BLaER1 treated with 17β-estradiol and CSF1 and Interleukin-3, amounts not matched to agents 10 nM and 100 nM (cell line): ENCODE data around the gene ZNF665.
A peak's percentile ranks its signal among the peaks of the same experiment; 100 is the strongest.
"Not testable (repeated sequence)": the region's sequence is repeated elsewhere in the genome, so short reads cannot be mapped to it uniquely, and the experiment has no call there.

Experiments used
- H3K27ac ChIP-seq, 11 experiments: shearing (Covaris generic); formaldehyde crosslinking; 2 replicates each; pipeline ENCODE4 v1.8.1; 2022
- H3K27me3 ChIP-seq, 11 experiments: shearing (Covaris generic); formaldehyde crosslinking; 2 replicates each; pipeline ENCODE4 v1.8.1; 2022
- H3K36me3 ChIP-seq, 11 experiments: shearing (Covaris generic); formaldehyde crosslinking; 2 replicates each; pipeline ENCODE4 v1.8.1; 2022
- H3K4me1 ChIP-seq, 10 experiments: shearing (Covaris generic); formaldehyde crosslinking; 2 replicates each; pipeline ENCODE4 v1.8.1; 2022
- H3K4me2 ChIP-seq, 11 experiments: shearing (Covaris generic); formaldehyde crosslinking; 2 replicates each; pipeline ENCODE4 v1.8.1; 2022
- H3K4me3 ChIP-seq, 10 experiments: shearing (Covaris generic); formaldehyde crosslinking; 2 replicates each; pipeline ENCODE4 v1.8.1; 2022
- H3K9ac ChIP-seq, 11 experiments: shearing (Covaris generic); formaldehyde crosslinking; 2 replicates each; pipeline ENCODE4 v1.8.1; 2022
- H3K9me3 ChIP-seq, 11 experiments: shearing (Covaris generic); formaldehyde crosslinking; replicated peaks in 1 of 11; 2 replicates each; pipeline ENCODE4 v1.8.1; 2022
- H4K20me1 ChIP-seq, 11 experiments: shearing (Covaris generic); formaldehyde crosslinking; 2 replicates each; pipeline ENCODE4 v1.8.1; 2022
- Cebpa-rat ChIP-seq, 11 experiments: shearing (Covaris generic); IDR thresholded peaks; 2 replicates each; pipeline ENCODE4 v1.8.1; 2022

The ZNF665 gene

GRCh38 chr19:53193535-53194222, 521 bp upstream of the ZNF665 start:
- Histone ChIP-seq H3K27ac (no peak overlapping the region; a peak in 1 of 22 replicates), H3K4me2 (peak overlapping the region; percentile 61 to 86 (median 77))

DNA sequence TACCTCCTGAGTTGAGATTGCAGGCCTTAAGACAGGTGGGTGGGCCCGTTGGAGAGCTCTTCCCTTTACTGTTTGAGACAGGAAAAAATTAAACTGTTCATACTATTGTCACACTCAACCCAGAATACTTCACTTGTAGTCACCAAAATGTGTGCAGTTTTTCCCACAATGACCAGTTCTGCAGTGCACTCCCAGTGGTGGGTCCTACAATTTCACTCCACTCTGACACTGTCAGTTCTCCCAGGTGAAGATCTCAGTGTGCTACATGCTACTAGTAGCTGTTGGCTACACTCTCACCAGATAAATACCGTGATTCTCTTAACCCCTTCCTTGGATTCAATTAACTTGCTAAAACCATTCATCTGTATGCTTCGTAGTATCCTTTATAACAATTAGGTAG, 2.9 kb downstream of the ZNF665 start:
- Histone ChIP-seq H3K36me3 (peaks cover 12 to 23% (median 18%) of the 10 kb centered on the region in 11 experiments; a peak in 21 of 22 replicates), H3K4me3 (no peak overlapping the region), H4K20me1 (no peaks in the 10 kb centered on the region), H3K9me3 (peaks cover 14 to 34% (median 19%) of the 10 kb centered on the region in 11 experiments), H3K27me3 (no peaks in the 10 kb centered on the region), H3K4me2 (no peak overlapping the region), H3K4me1 (peaks cover 11 to 19% (median 16%) of the 10 kb centered on the region in 10 experiments; a peak in 19 of 20 replicates), H3K9ac (no peak overlapping the region), H3K27ac (no peak overlapping the region)
- TF ChIP-seq Cebpa-rat (IDR thresholded peaks at IDR 0.05), result no peak

More at GRCh38 chr19:53193535-53194222, 521 bp upstream of the ZNF665 start:
- TF ChIP-seq Cebpa-rat (IDR thresholded peaks at IDR 0.05), result no peak
- Histone ChIP-seq H3K27me3 (no peaks in the 10 kb centered on the region), H3K4me1 (peaks cover 16 to 38% (median 23%) of the 10 kb centered on the region in 10 experiments; a peak in 19 of 20 replicates), H3K4me3 (peak overlapping the region; percentile 74 to 91 (median 84); a peak in 17 of 20 replicates), H4K20me1 (no peaks in the 10 kb centered on the region), H3K36me3 (peaks cover 20 to 32% (median 26%) of the 10 kb centered on the region in 11 experiments), H3K9me3 (peaks cover 29 to 49% (median 34%) of the 10 kb centered on the region in 11 experiments), H3K9ac (peak overlapping the region in 4 of 11 experiments; percentile 31 to 95 (median 66); a peak in 1 of 22 replicates)

- H3K27me3 ChIP-seq, H3K4me2 ChIP-seq, H4K20me1 ChIP-seq, H3K9ac ChIP-seq, H3K27ac ChIP-seq, H3K4me3 ChIP-seq: not testable (repeated sequence)
- H3K36me3 ChIP-seq, result peaks cover 12 to 23% (median 18%) of the 10 kb centered on the region in 11 experiments; a peak in 21 of 22 replicates
- H3K9me3 ChIP-seq, result peaks cover 14 to 34% (median 19%) of the 10 kb centered on the region in 11 experiments
- H3K4me1 ChIP-seq, result peaks cover 11 to 19% (median 15%) of the 10 kb centered on the region in 10 experiments; a peak in 19 of 20 replicates
Observed at GRCh38 chr19:53189691-53190198, 3.4 kb downstream of the ZNF665 start.

- not testable (repeated sequence) for H3K4me2 ChIP-seq, H3K27me3 ChIP-seq, H3K4me1 ChIP-seq, H4K20me1 ChIP-seq, H3K4me3 ChIP-seq, H3K27ac ChIP-seq, H3K9ac ChIP-seq
- H3K9me3 ChIP-seq, result peaks cover 4 to 50% (median 16%) of the 10 kb centered on the region in 11 experiments; a peak in 21 of 22 replicates
- peaks cover 28 to 50% (median 39%) of the 10 kb centered on the region in 11 experiments for H3K36me3 ChIP-seq
Observed at GRCh38 chr19:53185155-53185882, 7.8 kb downstream of the ZNF665 start.

- H3K9me3 ChIP-seq, result peaks cover 7 to 59% (median 31%) of the 10 kb centered on the region in 11 experiments; a peak in 17 of 22 replicates
- no peaks in the 10 kb centered on the region for H3K27me3 ChIP-seq
- H3K4me2 ChIP-seq, result no peak overlapping the region
- peaks cover 45 to 62% (median 51%) of the 10 kb centered on the region in 11 experiments for H3K36me3 ChIP-seq
- no peaks in the 10 kb centered on the region for H3K4me1 ChIP-seq
- no peak overlapping the region for H3K27ac ChIP-seq
- H4K20me1 ChIP-seq, result no peaks in the 10 kb centered on the region
- no peak overlapping the region for H3K4me3 ChIP-seq
- H3K9ac ChIP-seq, result no peak overlapping the region
- no peak for TF ChIP-seq Cebpa-rat (IDR thresholded peaks at IDR 0.05)
Observed at GRCh38 chr19:53183146-53183764, 9.9 kb downstream of the ZNF665 start.

DNA sequence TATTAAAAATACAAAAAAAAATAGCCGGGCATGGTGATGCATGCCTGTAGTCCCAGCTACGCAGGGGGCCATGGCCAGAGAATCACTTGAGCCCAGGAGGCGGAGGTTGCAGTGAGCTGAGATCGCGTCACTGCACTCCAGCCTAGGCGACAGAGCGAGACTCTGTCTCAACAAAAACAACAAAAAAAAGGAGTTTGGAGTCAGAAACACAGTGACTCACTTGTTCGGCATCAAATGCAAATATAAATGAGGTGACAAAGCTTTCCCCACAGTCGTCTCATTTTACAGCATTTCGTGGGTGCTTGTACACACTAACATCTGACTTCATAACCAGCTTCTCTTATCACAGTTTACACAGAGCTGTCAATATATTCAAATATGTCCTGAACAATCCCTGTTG, 11.0 kb downstream of the ZNF665 start:
- peaks cover 17 to 70% (median 42%) of the 10 kb centered on the region in 11 experiments; a peak in 20 of 22 replicates for H3K9me3 ChIP-seq
- H3K36me3 ChIP-seq, result peaks cover 45 to 72% (median 59%) of the 10 kb centered on the region in 11 experiments
- no peak for TF ChIP-seq Cebpa-rat (IDR thresholded peaks at IDR 0.05)
- H3K4me1 ChIP-seq, result no peaks in the 10 kb centered on the region
- H3K27me3 ChIP-seq, result no peaks in the 10 kb centered on the region
- H3K4me3 ChIP-seq, result no peak overlapping the region
- H3K9ac ChIP-seq, result no peak overlapping the region
- H4K20me1 ChIP-seq, result no peaks in the 10 kb centered on the region
- H3K4me2 ChIP-seq, result no peak overlapping the region
- no peak overlapping the region for H3K27ac ChIP-seq

DNA sequence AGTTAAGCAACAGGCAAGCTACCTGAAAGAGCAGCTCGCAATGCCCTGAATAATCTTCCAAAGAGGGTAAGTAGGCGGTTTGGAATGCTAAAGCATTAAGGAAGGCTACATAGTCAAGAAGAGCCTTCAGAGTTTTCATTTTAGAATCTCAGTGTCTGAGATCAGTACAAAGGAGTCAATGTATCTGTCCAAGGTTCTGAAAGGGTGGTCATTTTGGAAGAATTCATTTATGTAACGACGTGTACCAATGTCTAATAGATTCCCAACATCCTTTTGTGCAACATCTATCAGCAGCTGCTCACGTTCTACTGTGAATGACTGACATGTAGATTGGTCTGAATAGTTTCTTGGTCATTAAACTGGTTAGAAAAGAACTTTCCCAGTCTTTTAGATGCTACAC, 15.2 kb downstream of the ZNF665 start:
- Histone ChIP-seq H4K20me1 (no peaks in the 10 kb centered on the region), H3K27me3 (no peaks in the 10 kb centered on the region), H3K36me3 (peaks cover 66 to 99% (median 82%) of the 10 kb centered on the region in 11 experiments), H3K27ac (no peak overlapping the region), H3K4me2 (no peak overlapping the region), H3K9ac (no peak overlapping the region), H3K4me3 (no peak overlapping the region), H3K9me3 (peaks cover 57 to 97% (median 84%) of the 10 kb centered on the region in 11 experiments), H3K4me1 (no peaks in the 10 kb centered on the region)
- no peak for TF ChIP-seq Cebpa-rat (IDR thresholded peaks at IDR 0.05)

DNA sequence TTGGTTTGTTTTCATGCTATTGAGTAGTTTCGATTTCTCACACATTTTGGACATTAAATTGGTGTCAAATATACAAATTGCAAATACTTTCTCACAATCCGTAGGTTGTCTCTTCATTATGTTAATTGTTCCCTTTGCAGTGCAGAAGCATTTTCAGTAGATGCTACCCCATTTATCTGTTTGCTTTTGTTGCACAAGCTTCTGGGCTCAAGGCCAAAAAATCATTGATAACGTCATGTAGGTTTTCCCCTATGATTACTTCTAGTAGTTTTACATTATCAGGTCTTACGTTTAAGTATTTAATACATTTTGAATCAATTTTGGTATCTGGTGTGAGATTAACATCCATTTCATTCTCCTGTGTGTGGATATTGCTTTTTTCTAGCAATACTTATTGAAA, 20.3 kb downstream of the ZNF665 start:
- no peak overlapping the region for H3K27ac ChIP-seq
- no peak for TF ChIP-seq Cebpa-rat (IDR thresholded peaks at IDR 0.05)
- H3K36me3 ChIP-seq, result peaks cover 54 to 74% (median 60%) of the 10 kb centered on the region in 11 experiments
- H3K4me2 ChIP-seq, result no peak overlapping the region
- no peak overlapping the region for H3K4me3 ChIP-seq
- H3K27me3 ChIP-seq, result no peaks in the 10 kb centered on the region
- no peak overlapping the region for H3K9ac ChIP-seq
- peaks cover 89 to 96% (median 93%) of the 10 kb centered on the region in 11 experiments for H3K9me3 ChIP-seq
- no peaks in the 10 kb centered on the region for H4K20me1 ChIP-seq
- H3K4me1 ChIP-seq, result no peaks in the 10 kb centered on the region

DNA sequence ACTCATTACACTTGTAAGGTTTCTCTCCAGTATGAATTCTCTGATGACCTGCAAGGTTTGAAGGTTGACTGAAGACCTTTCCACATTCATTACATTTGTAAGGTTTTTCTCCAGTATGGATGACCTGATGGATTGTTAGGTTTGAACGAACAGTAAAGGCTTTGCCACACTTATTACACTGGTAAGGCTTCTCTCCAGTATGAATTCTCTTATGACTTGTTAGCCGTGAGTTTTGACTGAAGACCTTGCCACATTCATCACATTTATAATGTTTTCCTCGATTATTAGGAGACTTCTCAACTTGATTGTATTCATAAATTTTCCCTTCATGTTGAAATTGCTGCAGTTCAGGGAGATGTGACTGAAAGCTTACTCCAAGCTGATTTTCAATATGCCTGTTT, 27.5 kb downstream of the ZNF665 start:
- peaks cover 91 to 96% (median 94%) of the 10 kb centered on the region in 11 experiments for H3K9me3 ChIP-seq
- H3K27ac ChIP-seq, result no peak overlapping the region

More for the DNA sequence above, 27.5 kb downstream of the ZNF665 start:
- Histone ChIP-seq H3K4me2 (no peak overlapping the region), H3K36me3 (peaks cover 37 to 66% (median 50%) of the 10 kb centered on the region in 11 experiments), H3K27me3 (no peaks in the 10 kb centered on the region), H3K9ac (no peak overlapping the region), H3K4me1 (no peaks in the 10 kb centered on the region), H4K20me1 (no peaks in the 10 kb centered on the region), H3K4me3 (peak overlapping the region in 8 of 10 experiments; percentile 7 to 42 (median 22); a peak in 7 of 20 replicates)
- no peak for TF ChIP-seq Cebpa-rat (IDR thresholded peaks at IDR 0.05)
